HG03521 (cell line): ENCODE data around the gene GRB2.
"Not testable (repeated sequence)": the region's sequence is repeated elsewhere in the genome, so short reads cannot be mapped to it uniquely, and the experiment has no call there.

Experiments used
- ATAC-seq: cut with Tn5 transposase; IDR thresholded peaks from one replicate; pipeline ENCODE4 v1.9.1; 2021; ENCODE audit warnings: mild to moderate bottlenecking, moderate library complexity; ENCODE audit not compliant: unreplicated experiment

The GRB2 gene

GRCh38 chr17:75405365-75406221, at the start of gene GRB2:
Gene GRB2 (minus strand): TSS chr17:75405678. CDS start chr17:75393628, 12,050 bp downstream.
- peak; percentile 84 for ATAC-seq

GRCh38 chr17:75454672-75455071, 49.2 kb upstream of the GRB2 start:
- ATAC-seq, result not testable (repeated sequence)

- no peak for ATAC-seq
These were observed 48.7 kb upstream of the GRB2 start for GRCh38 chr17:75454193-75454592.

GRCh38 chr17:75450270-75450669, 44.8 kb upstream of the GRB2 start:
- no peak for ATAC-seq

- no peak for ATAC-seq
These were observed 42.7 kb upstream of the GRB2 start for GRCh38 chr17:75447951-75448856.

- not testable (repeated sequence) for ATAC-seq
These were observed 40.4 kb upstream of the GRB2 start for GRCh38 chr17:75445896-75446295.

- no peak for ATAC-seq
These were observed 39.8 kb upstream of the GRB2 start for GRCh38 chr17:75445296-75445695.

- ATAC-seq, result no peak
These were observed 37.0 kb upstream of the GRB2 start for GRCh38 chr17:75442168-75443103.

- no peak for ATAC-seq
These were observed 35.4 kb upstream of the GRB2 start for GRCh38 chr17:75440738-75441448.

GRCh38 chr17:75439287-75439686, 33.8 kb upstream of the GRB2 start:
- no peak for ATAC-seq

GRCh38 chr17:75437404-75437803, 31.9 kb upstream of the GRB2 start:
- ATAC-seq, result not testable (repeated sequence)

GRCh38 chr17:75434433-75434832, 29.0 kb upstream of the GRB2 start:
- not testable (repeated sequence) for ATAC-seq

GRCh38 chr17:75433218-75433783, 27.8 kb upstream of the GRB2 start:
- no peak for ATAC-seq

- ATAC-seq, result no peak
These were observed 24.9 kb upstream of the GRB2 start for GRCh38 chr17:75430159-75430974.

- no peak for ATAC-seq
These were observed 23.3 kb upstream of the GRB2 start for GRCh38 chr17:75428543-75429469.

GRCh38 chr17:75418531-75418930, 13.1 kb upstream of the GRB2 start:
- no peak for ATAC-seq

- no peak for ATAC-seq
These were observed 11.6 kb upstream of the GRB2 start for GRCh38 chr17:75417054-75417580.
